Natural killer cell (primary cell): ENCODE results near the gene PTF1A. TPM values are rescaled to one million over a fixed set of nuclear protein-coding genes. Genes with fewer than 3 reads are reported as not detected.

Source experiments
- ATAC-seq, 3 donors: fragments of 150-1000 bp in 2 of 3; fragments of 200-7000 bp in 1 of 3; cut with Tn5 transposase; 1 replicate in 1 of 3; 2 replicates in 2 of 3; pipeline ENCODE4 v1.10.0; 2021; ENCODE audit warnings: mild to moderate bottlenecking in 2 of 3, moderate library complexity in 2 of 3
- DNase-seq, 2 donors: peaks; one replicate each; pipeline versions ENCODE4 v3.0.0 to v3.0.0-alpha.2; 2013 to 2021; ENCODE audit warnings: mixed read lengths in 1 of 2
- H3K27ac ChIP-seq: one replicate; pipeline ENCODE4 v1.5.1; 2013; ENCODE audit warnings: mild to moderate bottlenecking, low read length
- H3K27me3 ChIP-seq: one replicate; pipeline ENCODE4 v1.6.1; 2013; ENCODE audit warnings: low read length; ENCODE audit not compliant: control insufficient read depth, insufficient read depth
- H3K36me3 ChIP-seq: one replicate; pipeline ENCODE4 v1.6.1; 2013; ENCODE audit warnings: low read length; ENCODE audit not compliant: control insufficient read depth, insufficient read depth
- H3K4me1 ChIP-seq: one replicate; pipeline ENCODE4 v1.6.1; 2013; ENCODE audit warnings: low read length; ENCODE audit not compliant: control insufficient read depth, insufficient read depth
- H3K4me3 ChIP-seq: one replicate; pipeline ENCODE4 v1.5.1; 2013; ENCODE audit warnings: low read length
- H3K9me3 ChIP-seq: one replicate; pipeline ENCODE4 v1.6.1; 2013; ENCODE audit warnings: low read length; ENCODE audit not compliant: control insufficient read depth, insufficient read depth
- H3K27ac Mint-ChIP-seq, 2 donors: one replicate each; pipeline ENCODE4 v1.8.0; 2022; ENCODE audit warnings: mild to moderate bottlenecking in 2 of 2, mixed read lengths in 2 of 2, moderate library complexity in 1 of 2
- H3K27me3 Mint-ChIP-seq, 2 donors: one replicate each; pipeline ENCODE4 v1.8.0; 2022; ENCODE audit warnings: low read depth in 2 of 2, mixed read lengths in 2 of 2
- H3K36me3 Mint-ChIP-seq: one replicate; pipeline ENCODE4 v1.8.0; 2022; ENCODE audit warnings: mixed read lengths
- H3K4me1 Mint-ChIP-seq, 2 donors: one replicate each; pipeline ENCODE4 v1.8.0; 2022; ENCODE audit warnings: mixed read lengths in 2 of 2
- H3K4me3 Mint-ChIP-seq: one replicate; pipeline ENCODE4 v1.8.0; 2022; ENCODE audit warnings: mild to moderate bottlenecking, moderate library complexity, mixed read lengths
- H3K9me3 Mint-ChIP-seq, 2 donors: one replicate each; pipeline ENCODE4 v1.8.0; 2022; ENCODE audit warnings: mixed read lengths in 2 of 2
- WGBS: methylation state at CpG from one replicate; pipeline ENCODE4 v1.1.7; 2013; ENCODE audit warnings: missing lambda C conversion rate; ENCODE audit not compliant: insufficient coverage; 5-methylcytosine and 5-hydroxymethylcytosine counted together
- intact Hi-C: fragments of 100-400 bp; cut with micrococcal nuclease; formaldehyde crosslinking; loops from one replicate; pipeline ENCODE4 v1.14.2; 2022
- total RNA-seq, 4 donors: library from RNA; stranded (reverse); fragments of 120-200 nt in 1 of 4; gene quantifications; one replicate each; pipeline versions ENCODE4 v1.2.3 to v1.2.4, GENCODE V29; 2013 to 2022
- TF ChIP-seq, protein P1 (sequence below): fragments of 200-600 bp; IDR thresholded peaks from one replicate; pipeline ENCODE4 v1.8.0; 2022; ENCODE audit warnings: antibody characterized with exemption

Gene PTF1A
- total RNA-seq, 3 donors from 2014 or later (not counting 1 experiment from before 2014, with no cell fraction given), result not detected

DNA sequence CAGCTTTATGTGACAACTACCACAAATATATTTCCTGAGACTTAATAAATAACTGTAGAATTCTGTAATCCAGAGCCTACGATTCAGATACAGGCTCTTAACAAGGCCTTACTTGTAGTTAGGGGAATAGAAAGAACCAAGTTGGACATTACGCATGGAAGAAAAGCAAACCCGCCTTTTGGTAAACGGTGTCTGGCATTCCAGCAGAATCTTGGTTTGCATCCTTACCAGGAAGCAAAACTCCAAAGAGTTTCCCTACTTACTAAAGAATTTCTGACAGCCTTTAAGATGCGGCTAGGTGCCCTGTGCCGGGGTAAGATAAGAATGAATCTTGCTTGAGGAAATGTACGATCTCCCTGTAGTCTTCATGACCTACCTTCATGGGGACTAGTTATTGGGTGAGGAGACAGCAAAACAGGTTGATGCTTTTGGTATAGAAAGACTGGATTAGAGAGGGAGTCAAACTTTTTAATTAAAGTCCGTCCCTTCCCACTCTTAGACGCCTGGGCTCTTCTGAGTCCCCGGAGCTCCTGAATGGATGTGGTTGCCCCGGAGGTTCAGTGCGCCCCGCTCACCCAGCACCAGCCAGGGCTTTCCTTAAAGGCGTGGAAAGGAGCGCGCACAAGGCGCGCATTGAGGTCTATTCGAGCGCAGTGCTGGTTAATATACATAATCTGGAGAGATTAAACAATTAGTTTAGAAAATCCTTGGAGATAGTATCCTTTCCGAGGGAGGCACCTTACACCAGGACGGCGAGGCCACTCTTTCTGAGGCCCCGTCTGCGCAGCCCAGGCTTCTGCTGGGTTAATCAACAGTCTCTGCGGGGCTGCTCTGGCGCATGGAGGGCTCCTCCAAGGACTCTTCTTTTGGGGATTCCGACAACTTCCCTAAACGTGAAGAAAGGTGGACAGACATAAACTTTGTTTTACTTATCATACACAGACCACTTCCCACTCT, 11.5 kb downstream of the PTF1A start:
- no peak overlapping the region for H3K27ac Mint-ChIP-seq
- H3K36me3 ChIP-seq, result no peaks in the 10 kb centered on the region
- DNase-seq (no peak), ATAC-seq (no peak)
- H3K27ac ChIP-seq, result no peak overlapping the region
- no peaks in the 10 kb centered on the region for H3K36me3 Mint-ChIP-seq
- H3K4me1 Mint-ChIP-seq, result no peaks in the 10 kb centered on the region
- H3K4me3 Mint-ChIP-seq, result no peak overlapping the region
- no peaks in the 10 kb centered on the region for H3K9me3 ChIP-seq
- TF ChIP-seq, protein P1, sequence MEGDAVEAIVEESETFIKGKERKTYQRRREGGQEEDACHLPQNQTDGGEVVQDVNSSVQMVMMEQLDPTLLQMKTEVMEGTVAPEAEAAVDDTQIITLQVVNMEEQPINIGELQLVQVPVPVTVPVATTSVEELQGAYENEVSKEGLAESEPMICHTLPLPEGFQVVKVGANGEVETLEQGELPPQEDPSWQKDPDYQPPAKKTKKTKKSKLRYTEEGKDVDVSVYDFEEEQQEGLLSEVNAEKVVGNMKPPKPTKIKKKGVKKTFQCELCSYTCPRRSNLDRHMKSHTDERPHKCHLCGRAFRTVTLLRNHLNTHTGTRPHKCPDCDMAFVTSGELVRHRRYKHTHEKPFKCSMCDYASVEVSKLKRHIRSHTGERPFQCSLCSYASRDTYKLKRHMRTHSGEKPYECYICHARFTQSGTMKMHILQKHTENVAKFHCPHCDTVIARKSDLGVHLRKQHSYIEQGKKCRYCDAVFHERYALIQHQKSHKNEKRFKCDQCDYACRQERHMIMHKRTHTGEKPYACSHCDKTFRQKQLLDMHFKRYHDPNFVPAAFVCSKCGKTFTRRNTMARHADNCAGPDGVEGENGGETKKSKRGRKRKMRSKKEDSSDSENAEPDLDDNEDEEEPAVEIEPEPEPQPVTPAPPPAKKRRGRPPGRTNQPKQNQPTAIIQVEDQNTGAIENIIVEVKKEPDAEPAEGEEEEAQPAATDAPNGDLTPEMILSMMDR, result no peak
- intact Hi-C loops, result no loop called here
- H3K27me3 Mint-ChIP-seq, result peaks cover 39 to 62% of the 10 kb centered on the region in 2 donors
- H3K4me3 ChIP-seq, result no peak overlapping the region
- no peaks in the 10 kb centered on the region for H3K9me3 Mint-ChIP-seq
- no peaks in the 10 kb centered on the region for H3K4me1 ChIP-seq
- 28% methylated on average over 29 of the region's 29 CpGs for WGBS
- H3K27me3 ChIP-seq, result peaks cover 27% of the 10 kb centered on the region

DNA sequence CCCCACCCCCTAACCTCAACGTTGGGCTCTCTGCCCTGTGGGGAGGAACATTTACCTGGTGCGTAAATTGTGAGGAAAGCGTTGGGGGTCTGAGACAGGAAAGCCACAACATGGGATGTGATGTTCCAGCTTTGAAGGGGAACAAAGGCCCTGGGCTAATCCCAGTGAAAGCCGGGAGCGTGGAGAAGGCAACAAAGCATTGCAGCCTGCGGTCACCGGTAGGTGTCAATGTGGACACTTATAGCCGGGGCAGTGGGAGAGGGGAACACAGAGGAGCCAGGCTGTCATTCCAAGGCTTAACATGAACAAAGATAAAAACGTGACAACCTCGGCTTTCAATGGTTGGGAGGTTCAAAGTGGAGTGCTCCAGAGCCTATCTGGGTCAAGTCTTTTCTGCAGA, 12.7 kb downstream of the PTF1A start:
- no peak overlapping the region for H3K27ac Mint-ChIP-seq
- H3K36me3 Mint-ChIP-seq, result no peaks in the 10 kb centered on the region
- no peak overlapping the region for H3K4me3 Mint-ChIP-seq
- H3K27me3 Mint-ChIP-seq, result peaks cover 44 to 71% of the 10 kb centered on the region in 2 donors
- peaks cover 0 to 2% of the 10 kb centered on the region in 2 donors for H3K9me3 Mint-ChIP-seq
- Histone ChIP-seq H3K27me3 (peaks cover 28% of the 10 kb centered on the region), H3K36me3 (no peaks in the 10 kb centered on the region), H3K4me3 (no peak overlapping the region), H3K27ac (no peak overlapping the region), H3K9me3 (no peaks in the 10 kb centered on the region), H3K4me1 (no peaks in the 10 kb centered on the region)
- TF ChIP-seq, protein P1, result no peak
- WGBS, result 8% methylated on average over 10 of the region's 10 CpGs
- ATAC-seq (no peak), DNase-seq (no peak)
- no peaks in the 10 kb centered on the region for H3K4me1 Mint-ChIP-seq
- intact Hi-C loops, result no loop called here

DNA sequence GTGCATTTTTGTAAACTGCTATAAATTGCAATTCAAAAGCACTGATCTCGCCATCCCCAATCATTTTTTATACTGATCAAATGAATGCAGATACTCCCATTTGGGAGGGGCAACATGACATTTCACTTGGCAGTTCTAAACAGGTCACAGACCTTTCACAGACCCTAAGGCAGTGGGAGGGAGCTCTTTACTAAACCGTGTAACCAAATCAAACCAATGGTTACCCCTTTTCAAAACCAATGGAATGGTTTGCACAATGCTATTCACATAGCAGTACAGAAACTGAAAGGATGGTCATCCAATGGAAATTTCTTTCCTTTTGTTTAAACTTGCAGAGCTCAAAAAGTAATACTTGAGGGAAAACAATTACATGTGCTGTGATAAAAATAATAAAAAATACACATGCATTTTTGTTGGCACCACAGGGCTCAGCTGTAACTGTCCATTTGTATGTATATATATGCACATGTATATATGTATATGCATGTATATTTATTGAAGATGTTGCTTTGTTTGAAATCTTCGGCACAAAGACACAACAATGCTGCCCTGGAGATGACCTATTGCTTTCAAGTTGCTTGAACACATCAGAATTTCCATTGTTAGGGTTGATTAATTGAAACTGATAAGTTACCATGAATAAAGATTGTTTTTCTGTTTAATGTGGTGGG, 14.0 kb downstream of the PTF1A start:
- peaks cover 24% of the 10 kb centered on the region for H3K27me3 ChIP-seq
- 47% methylated on average over 3 of the region's 3 CpGs for WGBS
- no peaks in the 10 kb centered on the region for H3K4me1 ChIP-seq
- DNase-seq, result no peak
- intact Hi-C loops, result no loop called here
- no peak overlapping the region for H3K4me3 ChIP-seq
- H3K36me3 ChIP-seq, result no peaks in the 10 kb centered on the region
- TF ChIP-seq, protein P1, result no peak
- H3K9me3 ChIP-seq, result no peaks in the 10 kb centered on the region
- Mint-ChIP-seq H3K27me3 (peaks cover 35 to 61% of the 10 kb centered on the region in 2 donors), H3K27ac (no peak overlapping the region), H3K9me3 (peaks cover 0 to 2% of the 10 kb centered on the region in 2 donors), H3K36me3 (no peaks in the 10 kb centered on the region), H3K4me3 (no peak overlapping the region), H3K4me1 (no peaks in the 10 kb centered on the region)
- no peak overlapping the region for H3K27ac ChIP-seq
- ATAC-seq, result no peak
